ENCODE measurements around the gene OST4.

The OST4 gene

DNA sequence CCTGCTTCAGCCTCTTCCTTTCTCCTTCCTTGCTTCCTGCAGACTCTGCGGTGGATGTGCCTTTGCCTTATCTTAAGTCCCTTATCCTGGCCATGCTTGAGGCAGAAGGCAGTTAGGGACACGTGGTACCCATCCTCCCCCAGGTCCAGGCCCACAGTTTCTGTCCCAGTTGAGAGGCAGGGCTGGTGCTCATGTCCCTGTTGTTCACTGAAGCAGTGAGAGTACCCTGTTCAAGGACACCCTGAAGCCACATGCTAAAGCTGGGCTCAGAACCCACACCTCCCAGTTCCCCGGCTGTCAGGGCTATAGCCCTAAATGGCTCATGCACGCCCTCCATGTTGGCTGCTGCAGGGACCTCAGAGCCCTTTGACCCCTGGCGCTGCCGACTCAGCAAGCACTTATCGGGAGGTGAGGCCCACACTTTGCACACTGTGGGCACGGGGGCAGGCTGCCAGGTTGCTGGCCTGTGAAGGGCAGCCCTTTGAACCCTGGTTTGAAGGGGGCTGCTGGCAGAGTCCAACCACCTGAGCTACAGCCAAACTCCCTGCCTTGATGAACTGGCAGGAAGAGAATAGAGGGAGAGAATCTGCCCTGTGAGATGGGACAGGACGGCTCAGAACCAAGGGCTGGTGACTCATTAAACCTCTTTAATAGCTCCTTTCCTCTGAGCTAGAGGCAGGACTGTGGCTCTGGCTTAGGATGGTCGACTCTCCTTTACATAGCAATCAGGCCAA, 21.4 kb upstream of the OST4 start:
- peak; percentile 47 for DNase-seq (ENCODE audit: low read depth)

DNA sequence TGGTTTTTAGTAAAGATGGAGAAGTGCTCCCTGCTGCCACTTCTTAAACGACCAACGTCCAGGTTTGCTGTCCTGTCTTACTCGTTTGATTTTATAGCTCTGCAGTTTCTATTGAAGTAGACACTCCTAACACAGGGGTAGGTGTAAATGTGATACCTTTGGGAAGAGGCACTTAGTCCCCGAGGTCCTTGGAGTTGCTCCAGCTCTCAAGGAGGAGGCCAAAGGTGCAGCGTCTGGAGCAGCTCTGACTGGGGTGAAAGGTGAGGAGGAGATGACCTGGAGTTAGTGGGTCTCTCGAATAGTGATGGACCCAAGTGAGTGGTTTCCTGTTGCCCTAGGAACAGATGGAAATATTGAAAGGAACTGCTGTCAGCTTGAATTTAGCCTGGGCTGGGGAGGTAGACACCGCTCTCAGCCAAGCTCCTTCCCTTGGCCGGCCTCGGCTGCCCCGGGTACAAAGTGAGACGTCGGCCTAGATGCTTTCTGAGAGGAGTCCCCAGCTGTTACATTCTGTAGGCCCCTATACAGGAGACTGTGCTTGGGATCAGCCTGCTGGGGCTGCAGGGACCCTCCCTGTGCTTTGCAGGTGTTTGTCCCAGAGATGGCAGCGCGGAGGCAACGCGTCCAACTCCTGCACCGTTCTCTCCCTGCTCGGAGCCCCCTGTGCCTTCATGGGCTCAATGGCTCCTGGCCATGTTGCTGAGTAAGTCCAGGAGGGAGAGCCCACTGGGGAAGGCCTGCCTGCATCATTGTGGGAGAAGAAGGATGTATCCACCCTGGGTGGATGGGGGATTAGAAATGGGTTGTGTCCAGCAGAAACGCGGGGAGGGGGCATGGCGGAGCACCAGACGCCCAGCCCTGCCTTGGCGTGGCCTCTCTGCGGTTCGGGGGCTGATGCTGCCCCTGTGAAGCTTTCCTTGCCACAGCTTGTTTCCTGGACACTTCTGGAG, 20.6 kb upstream of the OST4 start:
- DNase-seq (ENCODE audit: low read depth) = no peak

DNA sequence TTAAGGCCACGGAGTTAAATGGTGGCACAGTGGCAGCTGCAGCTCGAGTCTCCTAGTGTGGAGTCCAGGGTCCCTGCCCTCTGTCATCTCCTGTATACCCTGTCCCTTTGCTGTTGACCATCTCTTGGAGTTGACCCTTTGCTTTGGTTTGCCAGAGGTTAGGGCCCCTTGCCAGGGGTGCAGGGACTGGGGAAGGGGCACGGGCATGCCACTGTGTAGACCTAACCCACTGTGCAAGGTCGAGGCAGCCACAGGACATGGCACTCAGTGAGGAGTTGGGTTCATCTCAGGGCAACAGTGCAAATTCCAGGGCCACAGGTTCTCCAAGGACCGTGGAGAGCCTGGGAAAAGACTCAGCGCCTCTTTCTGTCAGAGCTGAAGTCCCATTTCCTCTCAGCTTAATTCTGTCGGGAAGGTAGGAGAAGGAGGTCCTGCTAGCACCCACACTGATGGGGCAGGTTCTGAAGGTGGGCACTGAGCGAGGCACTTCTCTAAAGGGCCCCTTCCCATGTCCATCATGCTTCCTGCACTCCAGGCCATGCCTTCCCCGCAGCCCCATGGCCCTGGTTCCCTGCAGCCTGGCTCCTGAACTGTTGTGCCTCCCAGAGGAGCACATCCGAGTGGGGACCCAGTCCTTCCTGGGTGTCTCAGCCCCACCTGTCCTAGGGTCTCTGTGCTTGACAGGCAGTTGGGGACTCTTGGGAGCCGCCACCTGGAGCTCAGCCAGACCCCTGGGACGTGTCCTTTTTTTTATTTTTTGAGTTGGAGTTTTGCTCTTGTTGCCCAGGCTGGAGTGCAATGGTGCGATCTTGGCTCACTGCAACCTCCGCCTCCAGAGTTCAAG, 17.9 kb upstream of the OST4 start:
- DNase-seq (ENCODE audit: low read depth) = no peak

DNA sequence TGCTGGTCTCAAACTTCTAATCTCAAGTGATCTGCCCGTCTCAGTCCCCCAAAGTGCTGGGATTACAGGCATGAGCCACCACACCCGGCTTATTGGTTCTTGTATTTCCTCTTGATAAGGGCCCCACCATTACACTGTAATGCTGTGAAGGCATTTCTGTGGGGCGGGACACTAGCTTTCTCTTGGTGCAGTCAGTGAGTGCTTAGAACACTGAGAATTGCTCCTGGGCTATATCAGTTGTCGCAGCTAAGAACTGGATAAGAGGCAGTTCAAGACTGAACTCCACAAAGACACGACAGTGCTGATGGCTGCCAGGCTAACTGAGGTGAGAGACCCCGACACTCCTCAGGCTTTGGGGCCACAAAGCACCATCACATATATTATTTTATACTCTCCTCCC, 17.2 kb upstream of the OST4 start:
- DNase-seq (ENCODE audit: low read depth) = no peak

DNA sequence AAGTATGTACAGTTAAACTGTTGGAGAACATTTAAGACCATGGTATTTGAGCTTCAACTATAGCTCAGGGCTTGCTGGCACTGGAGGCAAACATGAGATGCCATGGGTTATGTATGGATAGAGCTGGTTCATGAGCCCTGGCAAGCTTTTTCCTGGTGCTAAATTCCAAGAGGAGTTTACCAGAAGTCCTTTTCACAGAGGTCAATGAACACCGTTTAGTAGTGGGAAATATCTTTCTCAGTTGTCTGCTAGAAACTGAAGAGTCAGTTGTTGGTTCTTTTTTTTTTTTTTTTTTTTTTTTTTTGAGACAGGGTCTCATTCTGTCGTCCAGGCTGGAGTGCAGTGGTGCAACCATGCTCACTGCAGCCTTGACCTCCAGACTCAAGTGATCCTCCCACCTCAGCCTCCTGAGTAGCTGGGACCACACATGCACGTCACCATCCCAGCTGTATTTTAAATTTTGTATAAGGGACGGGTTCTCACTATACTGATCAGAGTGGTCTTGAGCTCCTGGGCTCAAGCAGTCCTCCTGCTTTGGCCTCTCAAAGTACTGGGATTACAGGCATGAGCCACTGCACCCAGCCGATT, 16.5 kb upstream of the OST4 start:
- DNase-seq (ENCODE audit: low read depth) = no peak

DNA sequence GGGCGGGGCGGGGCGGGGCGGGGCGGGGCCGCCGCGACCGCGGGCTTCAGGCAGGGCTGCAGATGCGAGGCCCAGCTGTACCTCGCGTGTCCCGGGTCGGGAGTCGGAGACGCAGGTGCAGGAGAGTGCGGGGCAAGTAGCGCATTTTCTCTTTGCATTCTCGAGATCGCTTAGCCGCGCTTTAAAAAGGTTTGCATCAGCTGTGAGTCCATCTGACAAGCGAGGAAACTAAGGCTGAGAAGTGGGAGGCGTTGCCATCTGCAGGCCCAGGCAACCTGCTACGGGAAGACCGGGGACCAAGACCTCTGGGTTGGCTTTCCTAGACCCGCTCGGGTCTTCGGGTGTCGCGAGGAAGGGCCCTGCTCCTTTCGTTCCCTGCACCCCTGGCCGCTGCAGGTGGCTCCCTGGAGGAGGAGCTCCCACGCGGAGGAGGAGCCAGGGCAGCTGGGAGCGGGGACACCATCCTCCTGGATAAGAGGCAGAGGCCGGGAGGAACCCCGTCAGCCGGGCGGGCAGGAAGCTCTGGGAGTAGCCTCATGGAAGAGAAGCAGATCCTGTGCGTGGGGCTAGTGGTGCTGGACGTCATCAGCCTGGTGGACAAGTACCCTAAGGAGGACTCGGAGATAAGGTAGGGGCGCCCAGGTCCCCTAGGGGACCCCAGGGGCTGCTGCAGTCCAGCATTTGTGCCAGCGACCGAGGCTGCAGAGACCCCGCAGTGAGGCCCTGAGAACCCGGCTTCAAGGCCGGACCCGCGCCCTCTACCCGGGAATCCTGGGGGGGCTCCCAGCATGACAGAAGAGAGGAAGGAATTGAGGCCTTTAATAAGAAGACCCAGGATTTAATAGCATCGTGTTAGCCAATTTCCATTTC, 15.5 kb upstream of the OST4 start, which contains the start of gene KHK:
Gene KHK (plus strand): TSS at position 49 of the 870 bp plus-strand sequence. CDS start 488 bp downstream, at position 537.
- DNase-seq (ENCODE audit: low read depth) = peak; percentile 43

DNA sequence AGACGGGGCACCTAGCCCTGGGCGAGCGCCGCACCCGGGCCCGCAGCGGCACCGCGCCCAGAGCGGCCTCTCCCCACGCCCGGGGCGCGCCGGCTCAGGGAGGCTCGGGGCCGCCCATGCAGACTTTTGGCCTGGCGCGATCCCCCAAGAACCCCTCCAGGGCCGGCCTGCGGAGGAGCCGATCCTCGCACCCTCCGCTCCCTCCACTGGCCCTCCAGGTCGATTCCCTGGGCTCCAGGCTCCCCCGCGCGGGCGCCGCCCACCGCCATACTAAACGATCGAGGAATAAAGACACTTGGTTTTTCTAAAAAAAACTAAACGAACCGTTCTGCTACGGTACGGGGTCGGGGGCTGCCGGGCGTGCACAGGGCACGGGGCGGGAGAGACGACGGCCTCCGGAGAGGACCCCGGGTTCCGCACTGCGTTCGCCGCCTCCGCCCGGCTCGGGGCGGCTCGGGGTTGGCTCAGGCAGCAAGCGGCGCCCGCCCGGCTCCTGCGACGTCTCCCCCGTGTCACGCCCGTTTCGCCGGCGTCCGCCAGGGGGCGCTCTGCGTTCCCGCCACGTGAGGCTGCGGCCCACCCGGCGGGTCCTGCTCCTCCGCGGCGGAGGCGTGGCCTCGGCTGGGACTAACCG, 14.8 kb upstream of the OST4 start:
- peak; percentile 91 for DNase-seq (ENCODE audit: low read depth)

DNA sequence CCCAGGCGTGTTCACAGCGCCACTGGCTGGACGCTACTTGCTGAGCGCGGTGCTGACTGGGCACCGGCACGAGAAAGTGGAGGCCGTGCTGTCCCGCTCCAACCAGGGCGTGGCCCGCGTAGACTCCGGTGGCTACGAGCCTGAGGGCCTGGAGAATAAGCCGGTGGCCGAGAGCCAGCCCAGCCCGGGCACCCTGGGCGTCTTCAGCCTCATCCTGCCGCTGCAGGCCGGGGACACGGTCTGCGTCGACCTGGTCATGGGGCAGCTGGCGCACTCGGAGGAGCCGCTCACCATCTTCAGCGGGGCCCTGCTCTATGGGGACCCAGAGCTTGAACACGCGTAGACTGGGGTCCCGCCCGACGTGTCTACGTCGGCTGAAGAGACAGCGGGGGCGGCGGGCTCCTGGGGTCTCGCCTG, 14.2 kb upstream of the OST4 start:
- DNase-seq (ENCODE audit: low read depth) = peak; percentile 76

DNA sequence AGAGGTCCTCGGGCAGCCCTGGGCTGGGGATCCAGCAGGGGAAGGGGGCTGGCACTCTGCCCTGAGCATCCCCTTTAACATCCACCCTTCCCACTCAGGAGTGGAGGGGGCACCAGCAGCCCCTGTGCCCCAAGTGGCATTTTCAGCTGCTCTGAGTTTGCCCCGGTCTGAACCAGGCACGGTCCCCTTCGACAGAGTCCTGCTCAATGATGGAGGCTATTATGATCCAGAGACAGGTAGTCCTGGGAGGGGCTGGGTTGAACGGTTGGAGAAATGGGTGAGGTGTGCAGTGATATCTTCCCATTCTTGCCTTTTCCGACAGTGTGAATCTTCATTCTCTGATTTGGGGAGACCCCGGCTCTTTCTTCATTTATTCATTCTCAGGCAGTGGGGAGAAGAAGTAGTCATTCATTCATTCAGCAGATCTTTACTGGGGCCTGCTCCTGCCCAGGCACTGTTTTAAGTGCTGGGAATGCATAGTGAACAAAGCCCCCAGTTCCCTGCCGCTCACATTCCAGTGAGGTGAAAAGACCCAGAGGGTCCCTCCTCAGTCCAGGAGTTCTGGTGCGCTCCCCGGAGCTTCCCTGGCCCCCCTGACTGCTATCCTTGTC, 13.7 kb upstream of the OST4 start:
- no peak for DNase-seq (ENCODE audit: low read depth)

DNA sequence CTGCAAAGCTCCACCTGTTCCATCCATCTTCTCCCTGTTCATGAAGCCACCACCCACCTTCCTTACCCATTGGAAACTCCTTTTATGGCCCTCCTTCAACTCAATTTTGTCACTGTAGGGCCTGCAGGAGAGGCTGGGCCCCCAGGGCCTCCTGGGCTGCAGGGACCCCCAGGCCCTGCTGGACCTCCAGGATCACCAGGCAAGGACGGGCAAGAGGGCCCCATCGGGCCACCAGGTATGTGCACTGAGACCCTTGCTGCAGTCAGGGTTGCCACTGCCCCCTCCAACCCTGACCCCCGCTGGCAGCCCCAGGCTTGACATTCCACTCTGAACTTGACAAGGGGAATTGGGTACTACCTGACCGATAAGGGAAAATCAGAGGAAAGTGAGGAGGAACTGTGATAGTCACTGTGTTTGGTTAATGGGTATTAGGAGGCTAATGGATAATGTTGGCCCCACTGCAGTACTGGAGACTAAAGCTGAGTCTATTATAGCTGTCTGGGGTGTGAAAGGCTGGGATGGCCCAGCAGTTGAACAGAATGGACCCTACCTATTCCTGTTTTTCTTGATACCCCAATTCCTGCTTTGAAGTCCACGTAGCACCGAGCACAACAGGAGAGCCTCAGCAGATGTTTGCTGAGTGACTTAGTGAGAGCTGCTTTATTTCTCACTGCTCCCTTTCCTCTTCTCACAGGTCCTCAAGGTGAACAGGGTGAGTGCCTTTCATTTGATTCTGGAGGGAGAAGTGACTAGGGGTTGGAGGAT, 13.0 kb upstream of the OST4 start:
- no peak for DNase-seq (ENCODE audit: low read depth)

DNA sequence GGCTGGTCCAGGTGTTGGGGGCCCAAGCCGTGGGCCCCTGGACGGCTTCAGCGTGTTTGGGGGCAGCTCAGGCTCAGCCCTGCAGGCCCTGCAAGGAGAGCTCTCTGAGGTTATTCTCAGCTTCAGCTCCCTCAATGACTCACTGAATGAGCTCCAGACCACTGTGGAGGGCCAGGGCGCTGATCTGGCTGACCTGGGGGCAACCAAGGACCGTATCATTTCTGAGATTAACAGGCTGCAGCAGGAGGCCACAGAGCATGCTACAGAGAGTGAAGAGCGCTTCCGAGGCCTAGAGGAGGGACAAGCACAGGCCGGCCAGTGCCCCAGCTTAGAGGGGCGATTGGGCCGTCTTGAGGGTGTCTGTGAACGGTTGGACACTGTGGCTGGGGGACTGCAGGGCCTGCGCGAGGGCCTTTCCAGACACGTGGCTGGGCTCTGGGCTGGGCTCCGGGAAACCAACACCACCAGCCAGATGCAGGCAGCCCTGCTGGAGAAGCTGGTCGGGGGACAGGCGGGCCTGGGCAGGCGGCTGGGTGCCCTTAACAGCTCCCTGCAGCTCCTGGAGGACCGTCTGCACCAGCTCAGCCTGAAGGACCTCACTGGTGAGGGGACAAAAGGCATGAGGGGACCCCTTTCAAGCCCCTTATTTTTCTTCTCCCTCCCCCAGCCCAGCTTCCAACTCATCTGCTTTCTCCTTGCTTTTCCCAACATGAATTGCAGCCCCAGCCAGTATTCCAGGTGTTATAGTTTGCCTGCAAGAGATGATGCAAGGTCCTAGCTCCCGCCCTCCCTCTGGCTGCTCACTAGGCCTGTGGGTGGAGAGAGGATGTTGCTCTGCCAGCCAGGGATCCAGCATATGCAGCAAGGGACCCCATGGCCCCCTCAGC, 12.2 kb upstream of the OST4 start:
- DNase-seq (ENCODE audit: low read depth) = no peak

DNA sequence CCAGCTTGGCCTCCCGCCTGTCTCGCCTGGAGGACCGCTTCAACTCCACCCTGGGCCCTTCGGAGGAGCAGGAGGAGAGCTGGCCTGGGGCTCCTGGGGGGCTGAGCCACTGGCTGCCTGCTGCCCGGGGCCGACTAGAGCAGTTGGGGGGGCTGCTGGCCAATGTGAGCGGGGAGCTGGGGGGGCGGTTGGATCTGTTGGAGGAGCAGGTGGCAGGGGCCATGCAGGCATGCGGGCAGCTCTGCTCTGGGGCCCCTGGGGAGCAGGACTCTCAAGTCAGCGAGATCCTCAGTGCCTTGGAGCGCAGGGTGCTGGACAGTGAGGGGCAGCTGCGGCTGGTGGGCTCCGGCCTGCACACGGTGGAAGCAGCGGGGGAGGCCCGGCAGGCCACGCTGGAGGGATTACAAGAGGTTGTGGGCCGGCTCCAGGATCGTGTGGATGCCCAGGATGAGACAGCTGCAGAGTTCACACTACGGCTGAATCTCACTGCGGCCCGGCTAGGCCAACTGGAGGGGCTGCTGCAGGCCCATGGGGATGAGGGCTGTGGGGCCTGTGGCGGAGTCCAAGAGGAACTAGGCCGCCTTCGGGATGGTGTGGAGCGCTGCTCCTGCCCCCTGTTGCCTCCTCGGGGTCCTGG, 11.4 kb upstream of the OST4 start:
- no peak for DNase-seq (ENCODE audit: low read depth)

DNA sequence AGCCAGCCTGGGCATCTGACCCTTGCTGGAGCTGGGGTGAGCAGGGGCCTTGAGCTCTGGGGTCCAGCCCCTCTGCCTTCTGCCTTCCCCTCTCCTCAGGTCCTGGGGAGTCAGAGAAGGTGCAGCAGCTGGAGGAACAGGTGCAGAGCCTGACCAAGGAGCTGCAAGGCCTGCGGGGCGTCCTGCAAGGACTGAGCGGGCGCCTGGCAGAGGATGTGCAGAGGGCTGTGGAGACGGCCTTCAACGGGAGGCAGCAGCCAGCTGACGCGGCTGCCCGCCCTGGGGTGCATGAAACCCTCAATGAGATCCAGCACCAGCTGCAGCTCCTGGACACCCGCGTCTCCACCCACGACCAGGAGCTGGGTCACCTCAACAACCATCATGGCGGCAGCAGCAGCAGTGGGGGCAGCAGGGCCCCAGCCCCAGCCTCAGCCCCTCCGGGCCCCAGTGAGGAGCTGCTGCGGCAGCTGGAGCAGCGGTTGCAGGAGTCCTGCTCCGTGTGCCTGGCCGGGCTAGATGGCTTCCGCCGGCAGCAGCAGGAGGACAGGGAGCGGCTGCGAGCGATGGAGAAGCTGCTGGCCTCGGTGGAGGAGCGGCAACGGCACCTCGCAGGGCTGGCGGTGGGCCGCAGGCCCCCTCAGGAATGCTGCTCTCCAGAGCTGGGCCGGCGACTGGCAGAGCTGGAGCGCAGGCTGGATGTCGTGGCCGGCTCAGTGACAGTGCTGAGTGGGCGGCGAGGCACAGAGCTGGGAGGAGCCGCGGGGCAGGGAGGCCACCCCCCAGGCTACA, 10.7 kb upstream of the OST4 start:
- no peak for DNase-seq (ENCODE audit: low read depth)

DNA sequence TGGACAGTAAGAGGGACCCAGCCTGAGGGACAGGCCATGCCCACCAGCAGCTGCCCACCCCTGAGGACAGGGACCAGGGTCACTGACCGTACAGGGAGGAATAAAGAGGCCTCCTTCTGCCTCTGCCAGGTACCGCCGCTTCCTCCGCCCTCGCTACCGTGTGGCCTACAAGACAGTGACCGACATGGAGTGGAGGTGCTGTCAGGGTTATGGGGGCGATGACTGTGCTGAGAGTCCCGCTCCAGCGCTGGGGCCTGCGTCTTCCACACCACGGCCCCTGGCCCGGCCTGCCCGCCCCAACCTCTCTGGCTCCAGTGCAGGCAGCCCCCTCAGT, 9.1 kb upstream of the OST4 start:
- no peak for DNase-seq (ENCODE audit: low read depth)

DNA sequence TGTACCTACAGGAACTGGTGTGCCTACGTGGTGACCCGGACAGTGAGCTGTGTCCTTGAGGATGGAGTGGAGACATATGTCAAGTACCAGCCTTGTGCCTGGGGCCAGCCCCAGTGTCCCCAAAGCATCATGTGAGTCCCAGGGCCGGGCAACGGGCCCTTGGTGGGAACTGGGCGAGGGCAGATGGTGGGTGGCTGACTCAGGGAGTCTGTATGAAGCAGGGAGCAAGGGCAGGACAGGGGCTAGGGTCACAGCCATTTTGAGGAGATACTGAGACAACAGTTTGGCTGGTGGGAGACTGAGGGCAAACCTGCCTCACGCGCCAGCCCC, 8.7 kb upstream of the OST4 start:
- no peak for DNase-seq (ENCODE audit: low read depth)

DNA sequence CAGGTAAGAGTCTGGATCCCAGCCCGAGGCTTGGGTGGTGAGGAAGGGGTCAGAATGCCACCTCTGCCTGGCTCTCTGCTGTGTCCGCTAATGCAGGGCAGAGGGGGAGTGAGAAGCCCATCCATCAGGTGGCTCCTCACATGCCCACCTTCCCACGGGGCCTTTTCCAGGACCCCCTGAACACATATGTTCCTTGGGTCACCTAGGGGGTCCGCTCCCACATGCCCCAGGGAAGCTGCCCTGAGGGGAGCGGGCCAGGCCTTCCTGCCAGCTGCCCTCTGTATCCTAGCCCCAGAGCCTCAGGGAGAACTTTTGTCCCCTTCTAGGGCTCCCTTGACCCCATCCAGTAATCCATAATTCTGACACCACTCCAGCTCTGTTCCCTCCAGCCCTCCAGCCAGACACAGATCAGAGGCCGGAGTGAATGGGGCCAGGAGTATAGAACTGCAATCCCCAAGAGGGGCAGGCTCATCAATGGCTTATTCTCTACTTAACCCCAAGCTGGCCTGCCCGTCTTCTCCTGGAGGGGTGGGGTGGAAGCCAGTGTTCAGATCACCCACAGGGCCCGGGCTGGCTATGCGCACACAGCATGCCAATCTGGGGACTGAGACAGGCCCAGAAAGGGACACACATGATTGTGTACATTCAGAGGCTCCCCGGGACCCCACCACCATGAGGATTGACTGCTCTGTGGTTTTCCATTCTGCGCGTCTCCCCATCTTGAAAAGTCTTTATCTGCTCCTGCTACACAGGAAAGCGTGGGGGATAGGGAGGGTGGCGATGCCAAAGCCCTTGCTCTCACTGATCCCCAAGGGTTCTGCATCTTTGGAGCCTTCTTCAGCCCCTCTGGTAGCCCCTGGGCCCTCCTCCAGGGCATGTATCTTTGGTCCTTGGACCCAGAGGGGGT, 8.0 kb upstream of the OST4 start:
- peak; percentile 26 for DNase-seq (ENCODE audit: low read depth)
